Hepatocyte (in vitro differentiated cells): ENCODE results near the gene PLRG1. TPM values are rescaled to one million over a fixed set of nuclear protein-coding genes. Genes with fewer than 3 reads are reported as not detected.
A peak's percentile ranks its signal among the peaks of the same experiment; 100 is the strongest.

ENCODE experiments used
- DNase-seq: peaks from one replicate; pipeline ENCODE4 v3.0.0-alpha.2; 2016; ENCODE audit warnings: low spot score
- H2AFZ ChIP-seq: fragments of 200-600 bp; sonication (generic); 2 replicates; pipeline ENCODE4 v1.6.0; 2016; ENCODE audit warnings: antibody characterized with exemption, mild to moderate bottlenecking
- H3K27ac ChIP-seq: fragments of 200-600 bp; sonication (generic); 2 replicates; pipeline ENCODE4 v1.5.1; 2016; ENCODE audit warnings: mild to moderate bottlenecking
- H3K27me3 ChIP-seq: fragments of 200-600 bp; sonication (generic); 2 replicates; pipeline ENCODE4 v1.6.1; 2016
- H3K36me3 ChIP-seq: fragments of 200-600 bp; sonication (generic); replicated peaks from 2 replicates; pipeline ENCODE4 v1.5.1; 2016; ENCODE audit warnings: low read depth; ENCODE audit not compliant: insufficient read depth
- H3K4me1 ChIP-seq: fragments of 200-600 bp; sonication (generic); 2 replicates; pipeline ENCODE4 v1.5.1; 2016; ENCODE audit warnings: mild to moderate bottlenecking, moderate library complexity; ENCODE audit not compliant: insufficient read depth
- H3K4me2 ChIP-seq: fragments of 200-600 bp; sonication (generic); 2 replicates; pipeline ENCODE4 v1.6.0; 2016
- H3K4me3 ChIP-seq: fragments of 200-600 bp; sonication (generic); 2 replicates; pipeline ENCODE4 v1.5.1; 2016; ENCODE audit warnings: mild to moderate bottlenecking
- H3K79me2 ChIP-seq: fragments of 200-600 bp; sonication (generic); 2 replicates; pipeline ENCODE4 v1.6.0; 2017; ENCODE audit warnings: mild to moderate bottlenecking
- H3K9me2 ChIP-seq: fragments of 200-600 bp; sonication (generic); replicated peaks from 2 replicates; pipeline ENCODE4 v1.6.0; 2017; ENCODE audit warnings: mild to moderate bottlenecking; ENCODE audit not compliant: insufficient read depth
- H3K9me3 ChIP-seq: fragments of 200-600 bp; sonication (generic); 2 replicates; pipeline ENCODE4 v1.5.1; 2016; ENCODE audit warnings: low read depth, mild to moderate bottlenecking
- H4K20me1 ChIP-seq: fragments of 200-600 bp; sonication (generic); 2 replicates; pipeline ENCODE4 v1.6.0; 2016; ENCODE audit warnings: mild to moderate bottlenecking; ENCODE audit not compliant: insufficient read depth, poor library complexity, severe bottlenecking
- EZH2 ChIP-seq: fragments of 200-600 bp; sonication (generic); IDR thresholded peaks from 2 replicates; pipeline ENCODE4 v1.6.1; 2016; ENCODE audit warnings: antibody characterized with exemption, mild to moderate bottlenecking, borderline replicate concordance
- EZH2phosphoT487 ChIP-seq: fragments of 200-600 bp; sonication (generic); IDR thresholded peaks from one replicate; pipeline ENCODE4 v1.6.1; 2018; ENCODE audit warnings: antibody characterized with exemption, mild to moderate bottlenecking, low read depth, moderate library complexity; ENCODE audit not compliant: unreplicated experiment, severe bottlenecking
- WGBS: methylation state at CpG from one replicate; pipeline ENCODE4 v1.1.6; 2016; ENCODE audit warnings: low lambda C conversion rate; ENCODE audit errors: missing lambda C conversion rate; 5-methylcytosine and 5-hydroxymethylcytosine counted together
- polyA plus RNA-seq: library from polyadenylated mRNA; unstranded; fragments of >200 nt; fragmentation: Nextera tagmentation; extraction: Ambion mirVana; gene quantifications from 2 replicates; pipeline ENCODE4 v1.2.1, GENCODE V29; 2016
- total RNA-seq: library from RNA; depleted of rRNA; stranded (reverse); fragments of >200 nt; gene quantifications from 2 replicates; pipeline ENCODE4 v1.2.3, GENCODE V29; 2014
- TF ChIP-seq, protein P1 (sequence below): fragments of 200-600 bp; sonication (generic); IDR thresholded peaks from 2 replicates; pipeline ENCODE4 v1.5.1; 2016; ENCODE audit warnings: antibody characterized with exemption, mild to moderate bottlenecking; ENCODE audit not compliant: poor library complexity

Gene PLRG1
- total and polyA plus RNA-seq, 2 experiments from 2014 or later = 54.4 to 63.9 TPM

GRCh38 chr4:154562697-154563254 is 12.6 kb upstream of the PLRG1 start, which contains the start of gene FGB:
TSS of gene FGB (plus strand) at chr4:154563011. CDS start at chr4:154563019, 8 bp downstream.
- H3K4me2 ChIP-seq = peak within 1 kb of the TSS; percentile 67
- no peaks in the 10 kb centered on the region for H3K4me1 ChIP-seq
- H2AFZ ChIP-seq = no peak within 1 kb of the TSS
- no peaks in the 10 kb centered on the region for H3K9me2 ChIP-seq
- peak within 1 kb of the TSS; percentile 13 for H3K27ac ChIP-seq
- no peaks in the 10 kb centered on the region for H4K20me1 ChIP-seq
- 51% methylated on average over 2 of the region's 2 CpGs for WGBS
- no peak for DNase-seq
- H3K27me3 ChIP-seq = no peaks in the 10 kb centered on the region
- no peaks in the 10 kb centered on the region for H3K9me3 ChIP-seq
- TF ChIP-seq, protein P1, sequence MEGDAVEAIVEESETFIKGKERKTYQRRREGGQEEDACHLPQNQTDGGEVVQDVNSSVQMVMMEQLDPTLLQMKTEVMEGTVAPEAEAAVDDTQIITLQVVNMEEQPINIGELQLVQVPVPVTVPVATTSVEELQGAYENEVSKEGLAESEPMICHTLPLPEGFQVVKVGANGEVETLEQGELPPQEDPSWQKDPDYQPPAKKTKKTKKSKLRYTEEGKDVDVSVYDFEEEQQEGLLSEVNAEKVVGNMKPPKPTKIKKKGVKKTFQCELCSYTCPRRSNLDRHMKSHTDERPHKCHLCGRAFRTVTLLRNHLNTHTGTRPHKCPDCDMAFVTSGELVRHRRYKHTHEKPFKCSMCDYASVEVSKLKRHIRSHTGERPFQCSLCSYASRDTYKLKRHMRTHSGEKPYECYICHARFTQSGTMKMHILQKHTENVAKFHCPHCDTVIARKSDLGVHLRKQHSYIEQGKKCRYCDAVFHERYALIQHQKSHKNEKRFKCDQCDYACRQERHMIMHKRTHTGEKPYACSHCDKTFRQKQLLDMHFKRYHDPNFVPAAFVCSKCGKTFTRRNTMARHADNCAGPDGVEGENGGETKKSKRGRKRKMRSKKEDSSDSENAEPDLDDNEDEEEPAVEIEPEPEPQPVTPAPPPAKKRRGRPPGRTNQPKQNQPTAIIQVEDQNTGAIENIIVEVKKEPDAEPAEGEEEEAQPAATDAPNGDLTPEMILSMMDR = no peak
- TF ChIP-seq EZH2 (no peak), EZH2phosphoT487 (no peak)
- peaks cover 18% of the 10 kb centered on the region for H3K79me2 ChIP-seq
- peak within 1 kb of the TSS; percentile 32 for H3K4me3 ChIP-seq
- no peaks in the 10 kb centered on the region for H3K36me3 ChIP-seq

DNA sequence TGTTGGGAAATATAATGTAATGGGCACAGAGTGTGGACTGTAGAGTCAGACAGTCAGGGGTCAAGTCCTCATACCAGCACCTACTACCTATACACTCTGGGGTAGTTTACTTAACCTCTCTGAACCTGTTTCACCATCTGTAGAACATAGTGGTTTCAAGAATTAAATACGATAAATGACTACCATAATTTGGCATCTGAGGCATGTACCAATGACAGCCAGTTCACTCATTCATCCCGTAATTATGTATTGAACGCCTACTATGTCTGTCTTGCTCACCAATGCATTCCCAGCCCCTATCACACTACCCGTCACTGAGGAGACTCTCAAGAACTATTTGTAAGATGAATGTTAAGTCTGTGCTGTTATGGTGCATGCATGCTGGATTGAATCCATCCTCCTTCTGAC is 10.6 kb upstream of the PLRG1 start:
- no peaks in the 10 kb centered on the region for H3K9me2 ChIP-seq
- H3K4me3 ChIP-seq = no peak overlapping the region
- peak overlapping the region; percentile 29 for H3K27ac ChIP-seq
- no peaks in the 10 kb centered on the region for H3K27me3 ChIP-seq
- no peaks in the 10 kb centered on the region for H4K20me1 ChIP-seq
- H3K4me1 ChIP-seq = no peaks in the 10 kb centered on the region
- WGBS = 57% methylated on average over 4 of the region's 4 CpGs
- no peak overlapping the region for H2AFZ ChIP-seq
- peaks cover 18% of the 10 kb centered on the region for H3K79me2 ChIP-seq
- TF ChIP-seq EZH2 (no peak), EZH2phosphoT487 (no peak)
- TF ChIP-seq, protein P1 = no peak
- no peaks in the 10 kb centered on the region for H3K36me3 ChIP-seq
- no peak for DNase-seq
- no peaks in the 10 kb centered on the region for H3K9me3 ChIP-seq
- peak overlapping the region; percentile 24 for H3K4me2 ChIP-seq

DNA sequence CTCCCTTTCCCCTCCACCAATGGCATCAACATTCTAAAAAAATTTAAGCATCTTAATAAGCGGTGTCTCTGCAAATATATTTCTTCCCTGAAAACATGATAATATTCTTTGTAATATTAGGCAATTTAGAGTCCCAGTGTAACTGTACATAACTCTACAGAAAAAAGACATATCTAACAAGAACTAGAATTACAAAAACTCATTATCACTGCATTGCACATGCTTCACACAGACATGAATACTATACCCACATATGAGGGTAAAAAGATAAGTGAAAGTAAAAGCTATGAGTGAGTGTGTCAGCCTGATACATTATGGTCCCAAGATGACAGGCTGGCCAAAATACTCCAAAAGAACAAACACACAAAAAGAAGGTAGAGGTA is 10.2 kb upstream of the PLRG1 start:
- Histone ChIP-seq H3K27ac (peak overlapping the region; percentile 29), H3K4me2 (peak overlapping the region; percentile 24)

More for the DNA sequence above, 10.2 kb upstream of the PLRG1 start:
- Histone ChIP-seq H3K79me2 (peaks cover 18% of the 10 kb centered on the region), H4K20me1 (no peaks in the 10 kb centered on the region), H3K9me2 (no peaks in the 10 kb centered on the region), H3K4me3 (no peak overlapping the region), H3K27me3 (no peaks in the 10 kb centered on the region), H3K4me1 (no peaks in the 10 kb centered on the region), H2AFZ (no peak overlapping the region), H3K9me3 (no peaks in the 10 kb centered on the region), H3K36me3 (no peaks in the 10 kb centered on the region)
- DNase-seq = no peak
- 64% methylated on average over 1 of the region's 1 CpG for WGBS
- TF ChIP-seq EZH2phosphoT487 (no peak), EZH2 (no peak)
- TF ChIP-seq, protein P1 = no peak
